Fibroblast of mammary gland (primary cell): ENCODE measurements around the gene NEK9.

Experiments used
- DNase-seq: peaks from one replicate; pipeline ENCODE4 v3.0.0-alpha.2; 2010; ENCODE audit warnings: low read depth
- H3K4me3 ChIP-seq: 2 replicates; pipeline ENCODE4 v1.5.1; 2011; ENCODE audit warnings: low read depth, mild to moderate bottlenecking, low read length, moderate library complexity; ENCODE audit not compliant: control insufficient read depth
- CTCF ChIP-seq: conservative IDR thresholded peaks from 2 replicates; pipeline ENCODE4 v1.5.1; 2011; ENCODE audit warnings: low read depth, low read length, inconsistent platforms; ENCODE audit not compliant: control insufficient read depth, insufficient read depth

The NEK9 gene

GRCh38 chr14:75126679-75127473 is at the start of gene NEK9:
Gene NEK9 (minus strand): TSS chr14:75127048. CDS start chr14:75126921, 127 bp downstream.
- peak within 1 kb of the TSS; percentile 79 for H3K4me3 ChIP-seq
- DNase-seq = peak; percentile 84
- TF ChIP-seq CTCF = no peak

GRCh38 chr14:75176142-75176820 is 49.4 kb upstream of the NEK9 start, which contains the start of gene TMED10:
Gene TMED10 (minus strand): TSS chr14:75176612. CDS start chr14:75176579, 33 bp downstream.
- DNase-seq = peak; percentile 84
- TF ChIP-seq CTCF = no peak
- H3K4me3 ChIP-seq = peak within 1 kb of the TSS; percentile 93

GRCh38 chr14:75175677-75176141 is 48.9 kb upstream of the NEK9 start:
- DNase-seq = no peak
- TF ChIP-seq CTCF = no peak

GRCh38 chr14:75174066-75174465 is 47.2 kb upstream of the NEK9 start:
- H3K4me3 ChIP-seq = no peak overlapping the region
- no peak for TF ChIP-seq CTCF
- no peak for DNase-seq

More at GRCh38 chr14:75175677-75176141, 48.9 kb upstream of the NEK9 start:
- peak overlapping the region; percentile 93 for H3K4me3 ChIP-seq

DNA sequence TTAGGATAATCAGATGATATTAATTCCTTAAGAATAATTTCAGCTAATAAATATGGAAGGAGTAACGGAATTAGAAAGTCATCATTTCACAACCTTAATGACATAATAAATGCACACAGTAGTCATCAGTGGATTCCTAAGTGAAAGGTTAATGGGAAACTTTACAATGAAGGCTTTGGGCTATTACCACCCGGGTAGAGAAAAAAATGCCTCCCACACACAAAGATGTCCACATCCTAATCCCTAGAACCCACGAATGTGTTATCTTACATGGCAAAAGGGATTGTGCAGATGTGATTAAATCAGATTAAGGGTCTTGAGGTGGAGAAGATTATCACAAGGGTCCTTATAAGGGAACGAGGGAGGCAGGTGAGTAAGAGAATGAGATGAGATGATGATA is 43.9 kb upstream of the NEK9 start:
- TF ChIP-seq CTCF = no peak
- peak; percentile 22 for DNase-seq
- H3K4me3 ChIP-seq = no peak overlapping the region

DNA sequence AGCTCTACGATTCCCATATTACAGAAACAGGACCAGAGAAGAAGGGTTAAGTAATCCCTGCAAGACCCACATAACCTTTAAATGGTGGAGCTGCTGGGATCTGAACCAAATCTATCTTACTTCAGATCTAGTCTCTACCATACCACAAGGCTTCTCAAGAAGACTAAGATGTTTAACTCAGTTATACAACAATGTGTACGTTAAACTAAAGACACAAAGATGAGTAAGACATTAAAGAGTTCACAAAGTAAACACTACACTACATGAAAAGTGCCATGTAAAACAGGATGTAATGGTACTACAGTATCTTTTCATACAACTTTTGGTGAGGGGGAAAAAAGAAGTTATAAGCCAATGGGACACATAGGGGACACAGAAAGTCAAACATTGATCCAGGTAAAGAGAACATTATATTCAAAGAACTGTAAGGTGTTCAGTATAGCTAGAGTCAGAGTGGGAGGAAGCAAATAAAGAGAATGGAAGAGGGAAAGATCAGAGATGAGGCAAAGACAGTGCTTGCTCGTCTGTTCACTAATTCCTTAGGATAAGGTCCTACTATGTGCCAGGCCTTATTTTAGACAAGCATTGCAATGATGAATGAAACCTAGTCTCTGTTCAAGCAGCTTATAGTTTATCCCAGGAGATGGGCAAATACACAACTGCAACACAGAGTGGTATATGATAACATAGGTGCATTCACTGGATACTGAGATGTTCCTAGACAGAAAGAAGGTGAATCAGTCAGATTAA is 41.9 kb upstream of the NEK9 start:
- no peak for DNase-seq
- no peak for TF ChIP-seq CTCF
- H3K4me3 ChIP-seq = no peak overlapping the region
